ENCODE data around the gene BSPH1.
"Not testable (repeated sequence)": the region's sequence is repeated elsewhere in the genome, so short reads cannot be mapped to it uniquely, and the experiment has no call there.

The BSPH1 gene

DNA sequence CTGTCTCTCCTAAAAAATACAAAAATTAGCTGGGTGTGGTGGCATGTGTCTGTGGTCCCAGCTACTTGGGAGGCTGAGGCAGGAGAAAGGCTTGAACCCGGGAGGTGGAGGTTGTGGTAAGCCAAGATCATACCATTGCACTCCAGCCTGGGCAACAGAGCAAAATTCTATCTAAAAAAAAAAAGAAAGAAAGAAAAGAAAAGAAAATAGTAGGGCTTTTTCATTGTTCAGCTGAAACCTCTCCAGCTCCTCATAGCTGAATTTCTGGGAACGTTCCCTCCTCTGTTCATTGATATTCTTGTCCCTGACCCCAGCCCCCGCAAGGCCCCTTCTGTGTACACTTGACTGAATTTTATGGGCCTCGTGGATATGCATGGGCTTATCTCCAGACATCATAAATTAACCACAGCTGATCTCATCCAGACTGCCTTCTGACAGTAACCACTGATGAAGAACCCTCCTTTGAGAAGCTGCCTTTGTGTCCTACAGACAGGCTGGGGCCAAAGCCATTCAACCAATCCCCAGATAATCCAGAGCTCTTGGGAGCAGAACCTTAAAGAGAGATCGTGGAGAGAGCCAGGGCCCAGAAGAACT is 2.3 kb upstream of the BSPH1 start, which contains the start of gene ELSPBP1:
Gene ELSPBP1 (plus strand): TSS at position 424 of the 594 bp plus-strand sequence. CDS start 14,036 bp downstream, outside the sequence.
- H3K4me3 ChIP-seq (ENCODE audit: low read depth, low read length, poor library complexity, severe bottlenecking): no peak within 1 kb of the TSS
- H3K36me3 ChIP-seq (ENCODE audit: insufficient read depth, low read length): no peaks in the 10 kb centered on the region
- no peaks in the 10 kb centered on the region for H3K9me2 ChIP-seq (ENCODE audit: low read depth, low read length)
- no peaks in the 10 kb centered on the region for H3F3A ChIP-seq (ENCODE audit: insufficient read depth, low read length)
- no peak within 1 kb of the TSS for H2AFZ ChIP-seq (ENCODE audit: low read length)
- H3K27ac ChIP-seq (ENCODE audit: low read depth, low read length, poor library complexity, severe bottlenecking): no peak within 1 kb of the TSS
- no peaks in the 10 kb centered on the region for H3K79me2 ChIP-seq (ENCODE audit: insufficient read depth, low read length)
- H3K4me1 ChIP-seq (ENCODE audit: insufficient read depth, low read length, severe bottlenecking): no peaks in the 10 kb centered on the region
- TF ChIP-seq, protein P1, sequence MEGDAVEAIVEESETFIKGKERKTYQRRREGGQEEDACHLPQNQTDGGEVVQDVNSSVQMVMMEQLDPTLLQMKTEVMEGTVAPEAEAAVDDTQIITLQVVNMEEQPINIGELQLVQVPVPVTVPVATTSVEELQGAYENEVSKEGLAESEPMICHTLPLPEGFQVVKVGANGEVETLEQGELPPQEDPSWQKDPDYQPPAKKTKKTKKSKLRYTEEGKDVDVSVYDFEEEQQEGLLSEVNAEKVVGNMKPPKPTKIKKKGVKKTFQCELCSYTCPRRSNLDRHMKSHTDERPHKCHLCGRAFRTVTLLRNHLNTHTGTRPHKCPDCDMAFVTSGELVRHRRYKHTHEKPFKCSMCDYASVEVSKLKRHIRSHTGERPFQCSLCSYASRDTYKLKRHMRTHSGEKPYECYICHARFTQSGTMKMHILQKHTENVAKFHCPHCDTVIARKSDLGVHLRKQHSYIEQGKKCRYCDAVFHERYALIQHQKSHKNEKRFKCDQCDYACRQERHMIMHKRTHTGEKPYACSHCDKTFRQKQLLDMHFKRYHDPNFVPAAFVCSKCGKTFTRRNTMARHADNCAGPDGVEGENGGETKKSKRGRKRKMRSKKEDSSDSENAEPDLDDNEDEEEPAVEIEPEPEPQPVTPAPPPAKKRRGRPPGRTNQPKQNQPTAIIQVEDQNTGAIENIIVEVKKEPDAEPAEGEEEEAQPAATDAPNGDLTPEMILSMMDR (IDR thresholded peaks at IDR 0.05; ENCODE audit: low read length): no peak
- TF ChIP-seq EZH2 (IDR thresholded peaks at IDR 0.05; ENCODE audit: borderline replicate concordance, low read length): no peak
- H4K20me1 ChIP-seq (ENCODE audit: insufficient read depth, low read length): no peaks in the 10 kb centered on the region
- H3K27me3 ChIP-seq (ENCODE audit: insufficient read depth, low read length): no peaks in the 10 kb centered on the region
- H3K4me2 ChIP-seq (ENCODE audit: low read length): no peak within 1 kb of the TSS
- H3K9ac ChIP-seq (ENCODE audit: low read length): no peak within 1 kb of the TSS
- H3K9me3 ChIP-seq (ENCODE audit: low read length): no peaks in the 10 kb centered on the region

DNA sequence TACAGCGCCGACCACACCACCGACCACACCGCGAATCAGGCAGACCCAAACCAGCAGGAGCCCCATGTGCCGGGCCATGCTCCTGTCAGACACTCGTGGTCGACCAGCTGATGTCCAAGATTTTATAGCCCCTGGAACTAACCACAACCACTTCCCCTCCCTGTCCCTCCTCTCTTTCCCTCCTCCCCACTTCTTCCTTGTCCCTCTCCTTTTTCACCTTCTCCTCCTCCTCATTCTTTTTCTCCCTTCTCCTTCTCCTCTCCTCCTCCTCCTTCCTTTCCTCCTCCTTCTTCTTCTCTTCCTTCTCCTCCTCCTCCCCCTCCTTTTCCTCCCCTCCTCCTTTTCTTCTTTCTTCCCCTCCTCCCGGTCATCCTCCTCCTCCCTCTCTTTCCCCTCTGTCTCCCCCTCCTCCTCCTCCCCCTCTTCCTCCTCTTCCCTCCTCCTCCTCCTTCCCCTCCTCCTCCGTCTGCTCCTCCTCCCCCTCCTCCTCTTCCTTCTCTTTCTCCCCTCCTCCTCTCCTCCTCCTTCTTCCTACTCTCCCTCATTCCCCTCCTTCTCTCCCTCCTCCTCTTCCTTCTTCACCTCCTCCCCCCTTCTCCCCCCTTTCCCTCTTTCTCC is 670 bp downstream of the BSPH1 start:
- no peaks in the 10 kb centered on the region for H3K9me2 ChIP-seq (ENCODE audit: low read depth, low read length)
- no peaks in the 10 kb centered on the region for H3K4me1 ChIP-seq (ENCODE audit: insufficient read depth, low read length, severe bottlenecking)
- H3K27me3 ChIP-seq (ENCODE audit: insufficient read depth, low read length): no peaks in the 10 kb centered on the region
- no peaks in the 10 kb centered on the region for H3K79me2 ChIP-seq (ENCODE audit: insufficient read depth, low read length)
- no peaks in the 10 kb centered on the region for H3F3A ChIP-seq (ENCODE audit: insufficient read depth, low read length)
- H3K9ac ChIP-seq (ENCODE audit: low read length): no peak overlapping the region
- H3K4me3 ChIP-seq (ENCODE audit: low read depth, low read length, poor library complexity, severe bottlenecking): no peak overlapping the region
- no peak for TF ChIP-seq EZH2 (IDR thresholded peaks at IDR 0.05; ENCODE audit: borderline replicate concordance, low read length)
- TF ChIP-seq, protein P1 (IDR thresholded peaks at IDR 0.05; ENCODE audit: low read length): no peak
- H2AFZ ChIP-seq (ENCODE audit: low read length): no peak overlapping the region
- H4K20me1 ChIP-seq (ENCODE audit: insufficient read depth, low read length): no peaks in the 10 kb centered on the region
- no peak overlapping the region for H3K4me2 ChIP-seq (ENCODE audit: low read length)
- H3K36me3 ChIP-seq (ENCODE audit: insufficient read depth, low read length): no peaks in the 10 kb centered on the region
- H3K27ac ChIP-seq (ENCODE audit: low read depth, low read length, poor library complexity, severe bottlenecking): no peak overlapping the region
- no peaks in the 10 kb centered on the region for H3K9me3 ChIP-seq (ENCODE audit: low read length)

GRCh38 chr19:47973529-47973928 is 18.4 kb downstream of the BSPH1 start:
- H2AFZ ChIP-seq (ENCODE audit: low read length): no peak overlapping the region
- no peaks in the 10 kb centered on the region for H3K36me3 ChIP-seq (ENCODE audit: insufficient read depth, low read length)
- H3K79me2 ChIP-seq (ENCODE audit: insufficient read depth, low read length): no peaks in the 10 kb centered on the region
- no peaks in the 10 kb centered on the region for H3K9me2 ChIP-seq (ENCODE audit: low read depth, low read length)
- H3K4me2 ChIP-seq (ENCODE audit: low read length): no peak overlapping the region
- no peak overlapping the region for H3K4me3 ChIP-seq (ENCODE audit: low read depth, low read length, poor library complexity, severe bottlenecking)
- no peaks in the 10 kb centered on the region for H3K9me3 ChIP-seq (ENCODE audit: low read length)
- no peak overlapping the region for H3K27ac ChIP-seq (ENCODE audit: low read depth, low read length, poor library complexity, severe bottlenecking)
- H3K9ac ChIP-seq (ENCODE audit: low read length): no peak overlapping the region
- H3K4me1 ChIP-seq (ENCODE audit: insufficient read depth, low read length, severe bottlenecking): no peaks in the 10 kb centered on the region
- no peaks in the 10 kb centered on the region for H3F3A ChIP-seq (ENCODE audit: insufficient read depth, low read length)
- no peaks in the 10 kb centered on the region for H4K20me1 ChIP-seq (ENCODE audit: insufficient read depth, low read length)
- H3K27me3 ChIP-seq (ENCODE audit: insufficient read depth, low read length): 0 out of 2 replicates have a peak, but pooled peaks cover 4% of the 10 kb centered on the region
- TF ChIP-seq, protein P1 (IDR thresholded peaks at IDR 0.05; ENCODE audit: low read length): no peak
- TF ChIP-seq EZH2 (IDR thresholded peaks at IDR 0.05; ENCODE audit: borderline replicate concordance, low read length): no peak

DNA sequence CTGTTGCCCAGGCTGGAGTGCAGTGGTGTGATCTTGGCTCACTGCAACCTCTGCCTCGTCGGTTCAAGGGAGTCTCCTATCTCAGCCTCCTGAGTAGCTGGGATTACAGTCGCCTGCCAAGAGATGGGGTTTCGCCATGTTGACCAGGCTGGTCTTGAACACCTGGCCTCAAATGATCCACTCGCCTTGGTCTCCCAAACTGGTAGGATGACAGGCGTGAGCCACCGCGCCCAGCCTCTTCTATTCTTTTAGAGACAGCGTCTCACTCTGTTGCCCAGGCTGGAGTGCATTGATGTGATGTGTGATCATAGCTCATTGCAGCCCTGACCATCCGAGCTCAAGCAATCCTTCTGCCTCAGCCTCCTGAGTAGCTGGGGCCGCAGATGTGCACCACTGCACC is 36.0 kb downstream of the BSPH1 start:
- H3K4me3 ChIP-seq (ENCODE audit: low read depth, low read length, poor library complexity, severe bottlenecking); H3K79me2 ChIP-seq (ENCODE audit: insufficient read depth, low read length); H3K9me2 ChIP-seq (ENCODE audit: low read depth, low read length); H3K36me3 ChIP-seq (ENCODE audit: insufficient read depth, low read length); H3K9me3 ChIP-seq (ENCODE audit: low read length); H3K4me2 ChIP-seq (ENCODE audit: low read length); H2AFZ ChIP-seq (ENCODE audit: low read length); H3K27ac ChIP-seq (ENCODE audit: low read depth, low read length, poor library complexity, severe bottlenecking); H3F3A ChIP-seq (ENCODE audit: insufficient read depth, low read length); H4K20me1 ChIP-seq (ENCODE audit: insufficient read depth, low read length); H3K9ac ChIP-seq (ENCODE audit: low read length); H3K4me1 ChIP-seq (ENCODE audit: insufficient read depth, low read length, severe bottlenecking); H3K27me3 ChIP-seq (ENCODE audit: insufficient read depth, low read length): not testable (repeated sequence)

DNA sequence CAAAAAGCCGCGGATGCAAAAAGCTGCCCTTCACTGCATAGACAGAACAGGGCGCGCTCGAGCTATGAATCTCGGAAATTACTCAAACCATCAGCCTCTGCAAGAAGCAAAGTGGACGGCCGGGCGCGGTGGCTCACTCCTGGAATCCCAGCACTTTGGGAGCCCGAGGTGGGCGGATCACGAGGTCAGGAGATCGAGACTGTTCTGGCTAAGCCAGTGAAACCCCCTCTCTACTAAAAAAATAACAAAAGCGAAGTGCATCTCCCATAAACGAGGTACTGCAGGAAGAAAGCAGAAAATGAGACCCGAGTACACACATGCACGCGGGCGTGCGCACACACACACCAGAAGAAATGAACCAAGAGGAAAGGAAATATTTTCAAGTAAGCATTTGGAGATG is 39.8 kb downstream of the BSPH1 start:
- not testable (repeated sequence) for H3K9me2 ChIP-seq (ENCODE audit: low read depth, low read length); H4K20me1 ChIP-seq (ENCODE audit: insufficient read depth, low read length); H3K9ac ChIP-seq (ENCODE audit: low read length); H3K4me3 ChIP-seq (ENCODE audit: low read depth, low read length, poor library complexity, severe bottlenecking); H3K9me3 ChIP-seq (ENCODE audit: low read length); H3F3A ChIP-seq (ENCODE audit: insufficient read depth, low read length); H2AFZ ChIP-seq (ENCODE audit: low read length); H3K4me2 ChIP-seq (ENCODE audit: low read length); H3K36me3 ChIP-seq (ENCODE audit: insufficient read depth, low read length); H3K79me2 ChIP-seq (ENCODE audit: insufficient read depth, low read length); H3K27ac ChIP-seq (ENCODE audit: low read depth, low read length, poor library complexity, severe bottlenecking); H3K27me3 ChIP-seq (ENCODE audit: insufficient read depth, low read length); H3K4me1 ChIP-seq (ENCODE audit: insufficient read depth, low read length, severe bottlenecking)
